GM06990 (cell line): ENCODE results near the gene NSD2.

Source experiments
- DNase-seq: peaks from one replicate; pipeline ENCODE4 v3.0.0-alpha.2; 2011; ENCODE audit not compliant: insufficient read length; ENCODE audit errors: extremely low read depth
- H3K27me3 ChIP-seq: replicated peaks from 2 replicates; pipeline ENCODE4 v1.6.0; 2011; ENCODE audit warnings: low read length; ENCODE audit not compliant: control insufficient read depth, insufficient read depth
- H3K36me3 ChIP-seq: 2 replicates; pipeline ENCODE4 v1.5.1; 2011; ENCODE audit warnings: low read length; ENCODE audit not compliant: control insufficient read depth, insufficient read depth
- H3K4me3 ChIP-seq: replicated peaks from 2 replicates; pipeline ENCODE4 v1.5.1; 2011; ENCODE audit warnings: low read depth, mild to moderate bottlenecking, control low read depth, low read length
- CTCF ChIP-seq: IDR thresholded peaks from 2 replicates; pipeline ENCODE4 v1.5.1; 2011; ENCODE audit warnings: low read length, control low read depth, mild to moderate bottlenecking, inconsistent platforms; ENCODE audit not compliant: insufficient read depth, poor library complexity, severe bottlenecking

NSD2 gene

GRCh38 chr4:1985294-1985693 is 114.1 kb downstream of the NSD2 start:
- H3K36me3 ChIP-seq, result peaks cover 37% of the 10 kb centered on the region

GRCh38 chr4:1985780-1986577 is 114.8 kb downstream of the NSD2 start:
- Histone ChIP-seq H3K36me3 (peaks cover 34% of the 10 kb centered on the region), H3K27me3 (no peaks in the 10 kb centered on the region), H3K4me3 (no peak overlapping the region)
- DNase-seq, result no peak
- no peak for TF ChIP-seq CTCF

More at GRCh38 chr4:1985294-1985693, 114.1 kb downstream of the NSD2 start:
- Histone ChIP-seq H3K4me3 (no peak overlapping the region), H3K27me3 (no peaks in the 10 kb centered on the region)
- TF ChIP-seq CTCF, result no peak
- no peak for DNase-seq

GRCh38 chr4:1986578-1987210 is 115.5 kb downstream of the NSD2 start:
- peaks cover 30% of the 10 kb centered on the region for H3K36me3 ChIP-seq
- H3K4me3 ChIP-seq, result no peak overlapping the region
- H3K27me3 ChIP-seq, result no peaks in the 10 kb centered on the region
- DNase-seq, result no peak
- no peak for TF ChIP-seq CTCF

- peaks cover 30% of the 10 kb centered on the region for H3K36me3 ChIP-seq
- H3K27me3 ChIP-seq, result no peaks in the 10 kb centered on the region
- no peak overlapping the region for H3K4me3 ChIP-seq
- no peak for DNase-seq
- TF ChIP-seq CTCF, result no peak
These were observed 116.1 kb downstream of the NSD2 start for GRCh38 chr4:1987296-1987695.

- no peaks in the 10 kb centered on the region for H3K27me3 ChIP-seq
- no peak for DNase-seq
- peaks cover 26% of the 10 kb centered on the region for H3K36me3 ChIP-seq
- H3K4me3 ChIP-seq, result no peak overlapping the region
- no peak for TF ChIP-seq CTCF
These were observed 116.6 kb downstream of the NSD2 start for GRCh38 chr4:1987721-1988326.
